ENCODE results near the gene CFLAR.
A peak's percentile ranks its signal among the peaks of the same experiment; 100 is the strongest.
"Not testable (repeated sequence)": the region's sequence is repeated elsewhere in the genome, so short reads cannot be mapped to it uniquely, and the experiment has no call there.

CFLAR gene

DNA sequence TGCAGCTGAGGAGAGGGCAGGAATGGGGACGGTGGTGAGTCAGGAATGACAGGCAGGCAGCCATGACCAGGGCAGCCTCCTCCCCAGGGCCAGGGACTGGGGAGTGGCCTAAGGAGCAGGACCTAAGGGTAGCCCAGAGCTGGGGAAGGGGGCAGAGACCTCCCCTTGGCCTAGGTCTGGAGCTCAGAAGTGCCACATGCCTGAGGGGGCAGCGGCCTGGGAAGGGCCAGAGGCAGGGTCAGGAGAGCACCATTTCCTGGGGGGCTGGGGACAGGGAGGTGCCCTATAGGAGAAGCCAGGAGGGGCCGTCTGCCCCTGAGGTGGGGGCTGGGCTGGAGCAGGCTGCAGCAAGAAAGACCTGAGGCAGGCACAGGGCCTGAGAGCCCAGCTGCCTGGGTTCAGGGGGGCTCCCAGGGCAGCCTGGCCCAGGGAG lies 20.9 kb downstream of the CFLAR start:
- no peak overlapping the region for H2AFZ ChIP-seq (ENCODE audit: low read depth, low read length)
- peaks cover 100% of the 10 kb centered on the region for H3K79me2 ChIP-seq (ENCODE audit: low read length)
- peaks cover 73% of the 10 kb centered on the region for H4K20me1 ChIP-seq (ENCODE audit: insufficient read depth, low read length)
- H3K9me3 ChIP-seq (ENCODE audit: insufficient read depth, low read length), result no peaks in the 10 kb centered on the region
- H3K27me3 ChIP-seq (ENCODE audit: low read depth, low read length), result no peaks in the 10 kb centered on the region
- no peak for TF ChIP-seq EZH2phosphoT487 (IDR thresholded peaks at IDR 0.05; ENCODE audit: low read depth)
- TF ChIP-seq, protein P1, sequence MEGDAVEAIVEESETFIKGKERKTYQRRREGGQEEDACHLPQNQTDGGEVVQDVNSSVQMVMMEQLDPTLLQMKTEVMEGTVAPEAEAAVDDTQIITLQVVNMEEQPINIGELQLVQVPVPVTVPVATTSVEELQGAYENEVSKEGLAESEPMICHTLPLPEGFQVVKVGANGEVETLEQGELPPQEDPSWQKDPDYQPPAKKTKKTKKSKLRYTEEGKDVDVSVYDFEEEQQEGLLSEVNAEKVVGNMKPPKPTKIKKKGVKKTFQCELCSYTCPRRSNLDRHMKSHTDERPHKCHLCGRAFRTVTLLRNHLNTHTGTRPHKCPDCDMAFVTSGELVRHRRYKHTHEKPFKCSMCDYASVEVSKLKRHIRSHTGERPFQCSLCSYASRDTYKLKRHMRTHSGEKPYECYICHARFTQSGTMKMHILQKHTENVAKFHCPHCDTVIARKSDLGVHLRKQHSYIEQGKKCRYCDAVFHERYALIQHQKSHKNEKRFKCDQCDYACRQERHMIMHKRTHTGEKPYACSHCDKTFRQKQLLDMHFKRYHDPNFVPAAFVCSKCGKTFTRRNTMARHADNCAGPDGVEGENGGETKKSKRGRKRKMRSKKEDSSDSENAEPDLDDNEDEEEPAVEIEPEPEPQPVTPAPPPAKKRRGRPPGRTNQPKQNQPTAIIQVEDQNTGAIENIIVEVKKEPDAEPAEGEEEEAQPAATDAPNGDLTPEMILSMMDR (IDR thresholded peaks at IDR 0.05; ENCODE audit: low read depth, low read length), result no peak
- H3K36me3 ChIP-seq (replicated peaks; ENCODE audit: low read depth, low read length), result peaks cover 68% of the 10 kb centered on the region
- H3K9ac ChIP-seq (ENCODE audit: low read length), result peak overlapping the region; percentile 7; the same call in 1 of the 2 replicates
- peaks cover 49% of the 10 kb centered on the region for H3K4me1 ChIP-seq (ENCODE audit: low read length)
- peak overlapping the region; percentile 78 for H3K27ac ChIP-seq (ENCODE audit: low read length)
- peak overlapping the region; percentile 59 for H3K4me2 ChIP-seq (ENCODE audit: low read length)
- H3K4me3 ChIP-seq (ENCODE audit: low read length), result peak overlapping the region; percentile 57; the same call in 1 of the 2 replicates

DNA sequence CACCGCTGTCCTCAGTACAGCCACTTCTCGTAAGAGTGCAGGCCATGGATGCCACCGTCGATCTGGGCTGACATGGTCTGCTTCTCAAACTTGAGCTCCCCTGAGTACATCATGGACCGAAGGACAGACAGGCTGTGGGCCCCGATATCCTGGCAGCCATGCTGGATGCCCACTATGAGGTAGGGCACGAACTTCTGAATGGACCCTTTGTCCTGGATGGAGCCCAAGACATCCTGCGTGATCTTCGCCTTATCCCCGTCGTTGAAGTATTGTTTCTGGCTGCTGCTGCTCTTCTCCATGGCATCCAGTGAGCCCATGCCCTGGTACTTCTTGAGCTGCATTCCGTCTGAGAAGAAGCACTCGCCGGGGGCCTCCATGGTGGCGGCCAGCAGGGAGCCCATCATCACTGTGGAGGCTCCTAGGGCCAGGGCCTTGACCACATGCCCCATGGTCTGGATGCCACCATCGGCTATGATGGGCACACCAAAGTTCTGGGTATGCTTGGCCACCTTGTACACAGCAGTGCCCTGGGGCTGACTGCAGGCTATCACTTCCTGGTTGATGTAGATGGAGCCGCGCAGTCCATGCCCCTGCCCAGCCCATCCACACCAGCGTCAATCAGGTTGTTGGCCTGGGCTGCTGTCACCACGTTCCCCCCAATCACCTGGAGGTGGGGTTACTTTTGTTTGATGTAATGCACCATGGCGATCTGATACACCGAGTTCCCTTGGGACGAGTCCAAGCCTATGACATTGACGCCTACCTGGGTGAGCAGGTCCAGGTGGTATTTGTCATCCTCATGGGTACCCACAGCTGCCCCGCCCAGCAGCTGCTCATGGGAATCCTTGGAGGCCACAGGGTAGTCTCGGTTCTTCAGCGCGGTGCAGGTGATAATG lies 21.8 kb downstream of the CFLAR start:
- H3K4me2 ChIP-seq (ENCODE audit: low read length), result peak overlapping the region; percentile 59
- H3K9me3 ChIP-seq (ENCODE audit: insufficient read depth, low read length), result no peaks in the 10 kb centered on the region
- H3K4me1 ChIP-seq (ENCODE audit: low read length), result peaks cover 49% of the 10 kb centered on the region
- no peak for TF ChIP-seq EZH2phosphoT487 (IDR thresholded peaks at IDR 0.05; ENCODE audit: low read depth)
- TF ChIP-seq, protein P1 (IDR thresholded peaks at IDR 0.05; ENCODE audit: low read depth, low read length), result no peak
- peaks cover 70% of the 10 kb centered on the region for H3K36me3 ChIP-seq (replicated peaks; ENCODE audit: low read depth, low read length)
- peaks cover 79% of the 10 kb centered on the region for H4K20me1 ChIP-seq (ENCODE audit: insufficient read depth, low read length)
- H3K4me3 ChIP-seq (ENCODE audit: low read length), result peak overlapping the region; percentile 57; the same call in 1 of the 2 replicates
- H3K79me2 ChIP-seq (ENCODE audit: low read length), result peaks cover 100% of the 10 kb centered on the region
- H3K27ac ChIP-seq (ENCODE audit: low read length), result peak overlapping the region; percentile 59
- no peak overlapping the region for H2AFZ ChIP-seq (ENCODE audit: low read depth, low read length)
- no peak overlapping the region for H3K9ac ChIP-seq (ENCODE audit: low read length)
- no peaks in the 10 kb centered on the region for H3K27me3 ChIP-seq (ENCODE audit: low read depth, low read length)

DNA sequence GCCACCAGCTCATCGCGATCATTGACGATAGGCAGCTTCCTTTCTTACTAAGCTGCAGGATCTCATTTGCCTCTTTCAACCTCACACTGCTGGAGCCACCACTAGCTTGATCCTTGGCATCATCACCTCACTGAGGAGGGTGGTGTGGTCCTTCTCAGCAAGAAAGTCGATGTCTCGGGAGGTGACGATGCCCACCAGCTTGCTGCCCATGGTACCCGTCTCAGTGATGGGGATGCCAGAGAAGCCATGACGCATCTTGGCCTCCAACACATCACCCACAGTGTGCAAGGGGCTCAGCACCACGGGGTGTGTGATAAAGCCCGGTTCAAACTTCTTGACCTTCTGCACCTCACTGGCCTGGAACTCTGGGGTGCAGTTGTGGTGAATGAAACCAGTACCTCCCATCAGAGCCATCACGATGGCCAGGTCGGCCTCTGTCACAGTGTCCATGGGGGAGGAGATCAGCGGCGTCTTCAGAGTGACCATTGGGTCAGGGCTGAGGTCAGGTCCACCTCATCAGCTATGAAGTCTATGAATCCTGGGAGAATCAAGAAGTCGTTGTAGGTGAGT lies 22.5 kb downstream of the CFLAR start:
- H3K27ac ChIP-seq (ENCODE audit: low read length), result peak overlapping the region; percentile 59
- H3K79me2 ChIP-seq (ENCODE audit: low read length), result peaks cover 100% of the 10 kb centered on the region
- no peak overlapping the region for H3K9ac ChIP-seq (ENCODE audit: low read length)
- H3K4me2 ChIP-seq (ENCODE audit: low read length), result peak overlapping the region; percentile 59
- H2AFZ ChIP-seq (ENCODE audit: low read depth, low read length), result no peak overlapping the region
- TF ChIP-seq, protein P1 (IDR thresholded peaks at IDR 0.05; ENCODE audit: low read depth, low read length), result no peak
- TF ChIP-seq EZH2phosphoT487 (IDR thresholded peaks at IDR 0.05; ENCODE audit: low read depth), result no peak
- H3K27me3 ChIP-seq (ENCODE audit: low read depth, low read length), result no peaks in the 10 kb centered on the region
- peaks cover 46% of the 10 kb centered on the region for H3K4me1 ChIP-seq (ENCODE audit: low read length)
- H3K4me3 ChIP-seq (ENCODE audit: low read length), result 0 out of 2 replicates have a peak overlapping the region, but pooled peaks have one; percentile 22
- no peaks in the 10 kb centered on the region for H3K9me3 ChIP-seq (ENCODE audit: insufficient read depth, low read length)
- peaks cover 65% of the 10 kb centered on the region for H3K36me3 ChIP-seq (replicated peaks; ENCODE audit: low read depth, low read length)
- peaks cover 85% of the 10 kb centered on the region for H4K20me1 ChIP-seq (ENCODE audit: insufficient read depth, low read length)

DNA sequence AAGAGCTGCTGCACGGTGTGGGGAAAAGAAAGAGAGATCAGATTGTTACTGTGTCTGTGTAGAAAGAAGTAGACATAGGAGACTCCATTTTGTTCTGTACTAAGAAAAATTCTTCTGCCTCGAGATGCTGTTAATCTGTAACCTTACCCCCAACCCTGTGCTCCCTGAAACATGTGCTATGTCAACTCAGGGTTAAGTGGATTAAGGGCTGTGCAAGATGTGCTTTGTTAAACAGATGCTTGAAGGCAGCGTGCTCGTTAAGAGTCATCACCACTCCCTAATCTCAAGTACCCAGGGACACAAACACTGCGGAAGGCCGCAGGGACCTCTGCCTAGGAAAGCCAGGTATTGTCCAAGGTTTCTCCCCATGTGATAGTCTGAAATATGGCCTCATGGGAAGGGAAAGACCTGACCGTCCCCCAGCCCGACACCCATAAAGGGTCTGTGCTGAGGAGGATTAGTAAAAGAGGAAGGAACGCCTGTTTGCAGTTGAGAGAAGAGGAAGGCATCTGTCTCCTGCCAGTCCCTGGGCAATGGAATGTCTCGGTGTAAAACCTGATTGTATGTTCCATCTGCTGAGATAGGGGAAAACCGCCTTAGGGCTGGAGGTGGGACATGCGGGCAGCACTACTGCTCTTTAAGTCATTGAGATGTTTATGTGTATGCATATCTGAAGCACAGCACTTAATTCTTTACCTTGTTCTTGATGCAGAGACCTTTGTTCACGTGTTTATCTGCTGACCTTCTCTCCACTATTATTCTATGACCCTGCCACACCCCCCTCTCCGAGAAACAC lies 23.2 kb downstream of the CFLAR start:
- Histone ChIP-seq H3K4me2 (ENCODE audit: low read length) (peak overlapping the region; percentile 59), H3K4me1 (ENCODE audit: low read length) (peaks cover 46% of the 10 kb centered on the region), H3K27ac (ENCODE audit: low read length) (peak overlapping the region; percentile 59), H4K20me1 (ENCODE audit: insufficient read depth, low read length) (peaks cover 90% of the 10 kb centered on the region), H3K79me2 (ENCODE audit: low read length) (peaks cover 100% of the 10 kb centered on the region), H3K36me3 (replicated peaks; ENCODE audit: low read depth, low read length) (peaks cover 67% of the 10 kb centered on the region), H3K4me3 (ENCODE audit: low read length) (0 out of 2 replicates have a peak overlapping the region, but pooled peaks have one; percentile 22)
- H2AFZ ChIP-seq (ENCODE audit: low read depth, low read length); H3K9ac ChIP-seq (ENCODE audit: low read length); H3K27me3 ChIP-seq (ENCODE audit: low read depth, low read length); H3K9me3 ChIP-seq (ENCODE audit: insufficient read depth, low read length): not testable (repeated sequence)
